Posterior cingulate gyrus (tissue), 11 donors: ENCODE results near the gene TSPYL1.
A peak's percentile ranks its signal among the peaks of the same experiment; 100 is the strongest.
"Not testable (repeated sequence)": the region's sequence is repeated elsewhere in the genome, so short reads cannot be mapped to it uniquely, and the experiment has no call there.

Experiments used
- DNase-seq, 10 donors: peaks; one replicate each; pipeline versions ENCODE4 v3.0.0 to v3.0.0-alpha.2; 2020 to 2021; ENCODE audit warnings: mixed read lengths in 3 of 10
- intact Hi-C: fragments of 100-400 bp; cut with DNase I; formaldehyde crosslinking; loops from one replicate; pipeline ENCODE4 v1.15.1; 2023

Gene TSPYL1

DNA sequence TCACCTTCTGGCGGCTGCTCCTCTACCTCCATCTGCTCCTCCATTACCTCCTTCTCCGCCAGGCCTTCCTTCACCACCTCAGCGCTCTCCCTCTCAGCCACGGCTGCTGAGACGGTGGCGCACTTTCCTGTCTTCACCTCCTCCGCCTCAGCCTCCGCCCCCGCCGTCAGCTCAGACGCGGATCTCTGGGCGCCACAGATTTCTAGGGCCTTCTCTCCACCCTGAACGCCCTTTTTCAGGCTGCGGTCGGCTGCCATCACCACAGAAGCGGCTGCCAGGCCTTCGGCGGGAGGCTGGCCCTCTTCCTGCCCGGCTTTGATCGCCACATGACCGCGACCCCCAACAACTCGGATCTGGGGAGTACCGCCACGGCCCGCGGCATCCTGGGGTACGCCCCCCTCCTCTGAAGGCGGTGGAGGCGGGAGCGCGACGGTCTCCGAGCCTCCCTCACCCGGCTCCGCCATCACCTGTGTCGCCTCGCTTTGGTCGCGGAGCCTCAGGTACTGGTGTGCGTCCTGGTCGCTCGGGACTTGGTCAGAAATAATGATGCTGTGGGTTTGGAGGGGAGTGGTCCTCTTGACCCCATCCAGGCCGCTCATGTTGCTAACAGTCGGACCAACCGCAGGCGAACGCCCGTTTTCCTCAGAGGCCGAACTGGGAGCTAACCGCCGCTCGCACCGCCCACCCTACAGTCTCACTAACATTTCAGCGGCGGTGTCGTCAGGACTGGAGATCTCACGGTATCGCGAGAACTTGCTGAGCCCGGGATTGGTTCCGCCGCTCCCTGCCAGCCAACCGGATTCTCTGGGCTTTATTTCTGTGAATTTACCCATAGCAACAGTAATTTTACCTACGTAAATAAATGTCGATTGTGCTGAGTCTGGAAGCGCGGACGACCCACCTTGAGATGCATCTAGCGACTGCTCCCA lies at the start of gene TSPYL1:
TSPYL1 (minus strand) TSS at position 699 of the 929 bp plus-strand sequence; CDS start at position 599, 100 bp downstream.
- intact Hi-C loops = loop anchor here (1.0 kb wide), 1 partner anchor 292 kb away; the partner anchor contains the start of gene RWDD1
- DNase-seq = peak; percentile 90 to 99 (median 96)

DNA sequence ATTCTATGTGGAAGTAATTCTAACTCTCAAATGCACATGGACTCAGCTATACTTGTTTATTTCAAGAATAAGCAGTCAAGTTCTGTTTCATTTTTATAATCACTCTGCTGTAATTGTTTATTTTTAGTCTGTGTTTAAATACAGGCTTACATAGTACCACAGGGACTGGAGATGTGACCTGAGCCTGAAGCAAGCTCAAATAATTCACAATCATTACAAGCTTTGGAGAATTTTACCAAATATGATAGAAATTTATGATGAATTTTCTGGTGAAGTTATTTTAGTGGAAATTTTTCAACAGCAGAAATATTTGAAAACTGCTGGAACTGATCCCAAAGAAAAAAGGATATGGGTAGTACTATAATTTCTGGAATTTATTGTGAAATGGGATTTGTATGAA lies 49.4 kb upstream of the TSPYL1 start:
- intact Hi-C loops = no loop called here
- no peak for DNase-seq

DNA sequence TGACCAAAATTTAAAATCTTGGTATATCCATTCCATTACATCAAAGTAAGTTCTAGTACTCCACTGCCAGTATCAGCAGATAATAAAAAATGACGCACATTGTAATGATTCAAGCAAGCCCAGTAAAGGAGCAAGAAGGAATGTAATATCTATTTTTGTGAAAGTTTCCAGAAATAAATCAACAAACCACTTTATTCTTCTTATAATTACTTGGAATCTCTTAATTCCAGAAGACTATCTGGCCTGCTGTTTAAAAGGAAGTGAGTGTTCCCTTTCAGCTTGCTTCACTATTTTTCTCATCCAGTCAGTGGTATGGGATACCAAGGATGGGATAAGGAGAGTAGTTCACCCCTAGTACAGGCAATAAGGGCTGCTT lies 48.8 kb upstream of the TSPYL1 start:
- intact Hi-C loops = no loop called here
- no peak for DNase-seq

DNA sequence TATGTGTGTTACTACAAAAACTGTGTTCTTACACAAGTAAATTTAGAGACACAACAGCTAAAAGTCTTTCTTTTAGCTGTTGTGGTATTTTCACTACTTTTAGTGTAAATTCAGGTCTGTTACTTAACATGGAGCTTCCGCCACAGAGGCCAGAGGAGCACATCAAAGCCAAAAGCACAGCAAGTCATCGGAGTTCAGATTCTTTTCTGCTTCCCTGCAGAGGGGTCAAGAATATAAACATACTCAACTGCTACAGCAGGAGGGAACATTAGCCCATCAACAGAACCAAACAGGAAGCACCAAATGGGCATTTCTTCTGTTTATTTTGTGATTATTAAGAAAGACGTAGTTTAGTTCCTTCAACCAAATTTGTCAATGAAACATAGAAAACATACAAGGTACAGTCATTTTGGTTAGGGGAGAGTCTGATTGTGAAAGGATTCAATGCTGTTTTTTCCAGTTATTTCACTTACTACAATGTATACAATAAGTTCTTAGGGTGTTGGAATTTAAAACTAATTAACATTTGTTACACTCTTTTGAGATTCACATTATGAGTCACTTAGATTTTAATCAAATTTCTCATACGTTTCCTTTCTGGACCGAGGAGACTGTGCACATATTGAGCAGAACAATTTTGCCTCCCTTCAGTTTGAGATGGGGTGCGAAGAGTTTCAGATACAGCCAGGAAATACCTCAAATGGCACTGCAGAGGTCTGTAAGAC lies 48.2 kb upstream of the TSPYL1 start:
- intact Hi-C loops = no loop called here
- DNase-seq = no peak

DNA sequence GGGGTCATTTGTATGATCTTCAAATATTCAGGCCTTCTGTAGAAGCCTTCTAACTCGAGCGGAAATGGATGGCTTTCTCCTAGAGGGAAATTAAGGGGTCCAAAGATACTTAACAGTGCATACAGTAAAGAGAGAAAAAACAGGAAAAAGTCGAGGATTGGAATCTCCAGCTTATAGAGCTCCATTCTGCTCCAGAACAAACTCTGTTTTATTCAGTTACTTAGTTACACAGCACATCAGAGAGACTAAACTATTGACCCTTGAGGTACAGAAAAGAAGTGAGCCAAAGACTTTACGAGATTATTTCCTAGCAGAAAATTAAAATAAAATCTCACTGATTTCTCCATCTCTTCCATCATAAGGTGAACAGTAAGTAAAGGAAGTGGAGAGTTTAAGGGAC lies 47.3 kb upstream of the TSPYL1 start:
- intact Hi-C loops = no loop called here
- DNase-seq = no peak

DNA sequence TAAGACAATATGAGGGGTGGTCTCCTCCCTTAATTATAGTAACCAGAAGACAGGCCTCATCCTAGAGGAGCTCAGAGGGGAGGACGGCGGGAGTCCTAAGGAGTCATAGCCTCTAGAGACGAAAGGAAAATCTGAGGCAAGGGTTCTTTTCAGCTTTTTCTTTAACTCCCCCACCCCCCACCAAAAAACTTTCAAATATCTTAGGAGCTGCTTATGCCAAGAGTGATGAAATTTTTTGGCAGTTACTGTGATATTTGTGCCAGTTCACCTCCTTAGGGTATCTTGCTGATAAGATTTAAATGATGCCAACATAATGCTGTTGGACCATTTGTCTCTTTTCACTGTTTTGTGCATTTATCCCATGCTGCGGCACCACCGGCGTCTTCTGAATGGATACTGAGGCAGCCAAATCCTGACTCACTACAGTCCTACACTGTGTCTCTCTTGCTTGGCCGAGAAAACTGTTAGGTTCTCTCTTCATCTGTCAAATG lies 46.5 kb upstream of the TSPYL1 start:
- DNase-seq = no peak
- intact Hi-C loops = no loop called here

DNA sequence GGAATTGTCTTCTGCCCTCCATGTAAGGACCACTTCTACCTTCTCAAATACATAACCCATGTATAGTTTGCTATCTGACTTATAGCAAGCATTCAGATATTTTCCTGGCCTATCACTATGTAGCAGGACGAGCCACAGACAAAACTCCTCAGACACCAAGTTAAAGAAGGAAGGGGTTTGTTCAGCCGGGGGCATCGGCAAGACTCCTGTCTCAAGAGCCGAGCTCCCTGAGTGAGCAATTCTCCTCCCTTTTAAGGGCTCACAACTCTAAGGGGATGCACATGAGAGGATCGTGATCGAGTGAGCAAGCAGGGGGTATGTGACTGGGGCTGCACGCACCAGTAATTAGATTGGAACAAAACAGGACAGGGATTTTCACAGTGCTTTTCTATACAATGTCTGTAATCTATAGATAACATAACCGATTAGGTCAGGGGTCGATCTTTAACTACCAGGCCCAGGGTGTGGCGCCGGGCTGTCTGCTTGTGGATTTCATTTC lies 46.0 kb upstream of the TSPYL1 start:
- DNase-seq, intact Hi-C loops: not testable (repeated sequence)

DNA sequence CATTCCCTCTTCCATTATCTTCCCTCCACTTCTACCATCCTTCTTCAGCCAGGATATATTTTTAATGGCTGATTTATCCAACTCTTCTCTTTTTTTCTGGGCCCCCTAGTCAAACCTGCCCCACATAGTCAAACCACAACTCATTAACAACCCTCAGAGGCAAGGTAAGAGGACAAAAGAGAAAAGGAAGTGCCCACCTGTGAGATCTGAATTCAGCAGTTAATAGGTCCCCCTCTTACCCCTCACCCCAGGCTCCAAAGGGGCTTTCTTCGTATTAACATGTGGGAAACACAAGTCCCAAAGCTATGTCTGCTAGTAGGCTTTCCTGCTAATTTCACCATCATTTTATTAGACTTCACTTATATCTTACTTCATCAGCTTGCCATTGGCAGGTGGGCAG lies 44.1 kb upstream of the TSPYL1 start:
- intact Hi-C loops = no loop called here
- DNase-seq = no peak

DNA sequence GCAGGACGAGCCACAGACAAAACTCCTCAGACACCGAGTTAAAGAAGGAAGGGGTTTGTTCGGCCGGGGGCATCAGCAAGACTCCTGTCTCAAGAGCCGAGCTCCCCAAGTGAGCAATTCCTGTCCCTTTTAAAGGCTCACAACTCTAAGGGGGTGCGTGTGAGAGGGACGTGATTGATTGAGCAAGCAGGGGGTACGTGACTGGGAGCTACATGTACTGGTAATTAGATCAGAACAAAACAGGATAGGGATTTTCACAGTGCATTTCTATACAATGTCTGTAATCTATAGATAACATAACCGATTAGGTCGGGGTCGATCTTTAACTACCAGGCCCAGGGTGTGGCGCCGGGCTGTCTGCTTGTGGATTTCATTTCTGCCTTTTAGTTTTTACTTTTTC lies 42.2 kb upstream of the TSPYL1 start:
- intact Hi-C loops, DNase-seq: not testable (repeated sequence)

DNA sequence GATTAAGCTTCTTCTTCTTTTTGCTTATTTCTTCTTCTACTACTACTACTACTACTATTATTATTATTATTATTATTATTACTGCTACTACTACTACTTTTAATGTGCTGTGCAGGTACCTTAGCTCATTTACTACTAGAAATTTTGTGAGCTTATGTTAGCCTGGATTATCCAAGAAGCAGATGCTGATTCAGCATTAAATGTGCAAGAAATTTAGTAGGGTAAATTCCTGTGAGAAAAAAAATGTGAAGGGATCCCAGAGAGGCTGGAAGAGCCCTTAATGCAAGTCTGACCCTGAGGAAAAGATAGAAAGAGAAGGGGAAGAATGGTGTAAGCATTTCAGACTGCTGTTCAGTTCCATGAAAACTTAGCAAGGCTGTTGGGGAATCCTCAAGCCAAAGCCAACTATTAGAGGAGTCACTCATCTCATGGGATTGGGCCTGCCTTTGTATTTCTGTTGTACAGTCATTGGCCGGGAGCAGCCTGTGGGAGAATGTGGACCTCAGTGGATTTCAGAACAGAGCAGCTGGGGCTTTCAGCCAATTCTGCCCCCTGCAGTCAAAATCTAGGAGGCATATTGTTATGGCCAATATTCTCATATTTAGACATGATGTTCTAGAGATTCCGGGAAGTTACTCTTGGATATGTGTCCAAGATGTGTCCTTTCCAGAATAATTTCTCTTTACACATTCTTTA lies 37.2 kb upstream of the TSPYL1 start:
- intact Hi-C loops = no loop called here
- no peak for DNase-seq

DNA sequence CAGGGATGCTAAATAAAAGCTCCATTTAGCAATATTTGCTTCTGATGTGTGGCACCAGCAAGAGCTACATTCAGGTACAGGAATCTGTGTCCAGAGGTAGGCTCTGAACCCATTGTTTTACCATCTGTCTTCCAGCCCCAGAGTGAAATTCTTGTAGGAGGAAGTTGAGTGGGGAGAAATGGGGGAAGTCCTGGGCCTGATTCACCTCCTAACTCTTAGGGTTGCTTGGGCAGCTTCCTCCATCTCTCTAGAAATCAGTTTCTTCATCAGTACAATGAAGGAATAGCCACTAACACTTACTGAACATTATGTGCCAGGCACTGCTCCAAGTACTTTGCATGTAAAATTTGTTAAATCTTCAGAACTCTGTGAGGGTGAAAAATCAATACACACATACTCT lies 35.1 kb upstream of the TSPYL1 start:
- intact Hi-C loops = no loop called here
- no peak for DNase-seq

DNA sequence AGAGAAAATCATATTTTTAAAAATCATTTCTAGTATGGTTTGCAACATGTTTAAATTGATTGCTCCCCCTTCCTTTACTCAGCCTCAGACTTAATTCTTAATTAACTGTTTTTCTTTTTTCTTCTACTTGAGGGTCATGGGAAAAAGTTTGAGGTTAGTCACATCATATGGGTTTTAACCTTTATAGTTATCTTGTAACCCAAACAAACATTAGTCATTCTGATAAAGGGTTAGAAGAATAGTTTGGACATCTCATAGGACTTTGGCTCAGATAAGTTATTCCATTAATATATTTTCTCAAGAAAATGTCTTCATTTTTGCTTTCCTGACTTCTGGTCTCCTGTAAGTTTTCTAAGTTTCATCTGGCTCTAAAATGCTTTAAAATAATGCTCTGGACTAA lies 34.5 kb upstream of the TSPYL1 start:
- intact Hi-C loops = no loop called here
- no peak for DNase-seq

DNA sequence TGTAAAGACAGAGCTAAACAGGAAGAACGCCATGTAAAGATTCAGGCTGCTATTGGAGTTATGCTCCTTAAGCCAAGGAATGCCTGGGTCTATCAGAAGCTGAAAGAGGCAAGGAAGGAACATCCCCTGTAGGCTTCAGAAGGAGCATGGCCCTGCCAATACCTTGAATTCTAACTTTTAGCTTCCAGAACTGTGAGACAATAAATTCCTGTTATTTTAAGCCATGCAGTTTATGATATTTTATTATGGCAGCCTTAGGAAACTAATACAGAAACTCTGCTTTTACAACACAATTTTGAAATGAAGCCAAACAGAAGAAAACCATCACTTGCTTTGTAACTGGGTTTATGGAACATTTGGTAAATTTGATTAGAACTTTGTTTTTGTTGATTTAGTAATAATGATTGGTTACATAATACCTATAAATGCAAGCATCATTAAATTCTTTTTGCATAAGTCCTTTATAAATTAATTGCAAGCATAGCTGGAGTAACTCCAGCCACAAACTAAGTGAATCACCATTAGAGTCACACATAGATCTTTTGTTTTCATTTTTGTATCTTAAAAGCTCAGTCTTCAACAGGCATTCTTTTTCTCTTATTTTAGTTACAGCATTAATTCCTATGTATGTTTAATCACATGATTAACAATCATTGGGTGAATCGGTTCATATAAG lies 33.5 kb upstream of the TSPYL1 start:
- DNase-seq = no peak
- intact Hi-C loops = no loop called here

DNA sequence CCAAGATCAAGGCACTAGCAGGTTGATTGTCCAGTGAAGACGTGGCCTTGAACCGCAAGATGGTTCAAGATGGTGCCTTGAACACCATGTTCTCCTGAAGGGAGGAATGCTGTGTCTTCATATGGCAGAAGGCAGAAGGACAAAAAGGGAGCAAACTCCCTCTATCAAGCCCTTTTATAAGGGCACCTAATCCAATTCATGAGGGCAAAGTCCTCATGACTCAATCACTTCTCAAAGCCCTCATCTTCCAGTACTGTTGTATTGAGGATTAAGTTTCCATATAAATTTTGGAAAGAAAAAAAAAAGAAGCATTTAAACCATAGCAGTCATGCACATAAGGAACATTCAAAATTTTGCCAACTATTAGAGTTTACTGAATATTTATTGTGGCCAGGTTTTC lies 29.9 kb upstream of the TSPYL1 start:
- no peak for DNase-seq
- intact Hi-C loops = no loop called here

DNA sequence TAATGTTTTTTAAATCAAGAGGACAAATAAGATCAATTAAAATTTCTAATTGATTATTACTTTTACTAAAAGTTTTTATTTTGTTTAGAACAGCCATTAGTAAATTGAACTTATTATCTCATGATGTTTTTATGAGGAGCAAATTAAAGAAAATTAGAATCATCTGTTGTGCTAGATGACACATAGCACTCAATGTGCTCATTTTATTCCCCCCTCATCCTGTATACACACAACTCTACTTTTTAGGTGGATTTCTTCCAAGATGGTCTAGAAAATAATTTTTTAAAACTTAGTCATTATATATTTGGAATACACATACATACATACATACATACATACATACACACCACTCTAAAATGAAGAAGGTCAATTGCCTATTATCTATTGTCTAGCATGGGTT lies 29.3 kb upstream of the TSPYL1 start:
- no peak for DNase-seq

DNA sequence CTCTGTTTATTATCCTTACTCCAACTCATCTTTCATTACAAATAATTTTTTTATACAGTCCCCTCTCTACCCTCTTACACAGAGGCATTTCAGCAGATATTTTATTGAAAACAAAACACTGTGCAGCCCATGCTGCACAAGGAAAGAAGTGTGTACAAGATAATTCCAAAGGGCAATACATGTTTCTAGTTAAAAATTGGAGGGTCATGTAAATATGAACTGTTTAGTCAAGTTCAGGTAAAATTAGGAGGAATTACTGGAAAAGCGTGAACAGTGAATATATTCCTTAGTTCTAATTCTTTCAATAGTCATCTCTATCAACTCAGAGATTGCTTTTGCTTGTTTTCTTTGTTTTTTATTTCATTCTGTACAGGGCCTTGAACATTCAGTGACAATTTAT lies 27.9 kb upstream of the TSPYL1 start:
- intact Hi-C loops = no loop called here

More for the DNA sequence above, 29.3 kb upstream of the TSPYL1 start:
- intact Hi-C loops = no loop called here

DNA sequence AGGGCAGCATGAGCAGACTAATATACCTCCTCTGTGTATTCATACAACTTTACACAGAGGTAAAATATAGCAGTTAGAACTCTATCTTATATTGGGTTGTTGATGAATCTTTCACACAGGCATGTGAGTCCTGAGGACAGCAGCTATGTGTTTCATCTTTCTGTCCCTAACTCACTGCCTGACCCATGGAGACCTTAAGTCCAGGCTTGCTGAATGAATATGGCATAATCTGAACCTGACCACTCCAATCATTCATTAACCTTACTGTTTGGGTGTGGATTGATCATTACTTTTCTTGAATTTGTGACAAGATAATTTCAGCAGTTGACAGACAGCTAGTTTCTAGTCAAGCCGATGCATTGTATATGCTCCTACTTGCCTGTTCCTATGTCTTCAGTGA lies 27.3 kb upstream of the TSPYL1 start:
- intact Hi-C loops = no loop called here

More for the DNA sequence above, 27.9 kb upstream of the TSPYL1 start:
- no peak for DNase-seq

DNA sequence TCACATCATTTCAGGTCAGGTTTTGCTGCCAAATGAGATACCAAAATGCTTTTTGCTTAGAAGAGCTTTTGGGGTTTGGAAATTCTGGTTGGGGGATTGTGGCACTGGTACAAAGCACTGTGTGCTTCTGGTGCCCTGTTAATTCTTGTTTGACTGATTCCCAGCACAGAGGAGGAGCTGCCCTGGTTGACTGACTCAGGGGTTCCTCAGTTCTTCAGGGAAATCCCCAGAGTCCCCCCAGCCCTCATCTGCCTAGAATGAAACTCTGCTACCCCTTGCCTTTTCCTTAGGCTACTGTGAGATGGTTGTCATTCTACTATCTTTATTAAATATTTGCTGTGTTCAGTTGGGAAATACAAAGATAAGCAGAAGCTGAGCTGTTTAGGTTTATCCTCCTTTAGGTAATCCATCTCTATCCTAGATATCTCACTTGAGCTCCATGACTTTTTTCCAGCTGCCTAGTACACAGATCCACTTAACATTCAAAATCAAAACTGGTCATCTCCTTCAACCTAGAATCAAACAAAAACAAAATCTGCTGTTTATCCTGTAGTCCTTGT lies 24.9 kb upstream of the TSPYL1 start:
- no peak for DNase-seq
- intact Hi-C loops = no loop called here

More for the DNA sequence above, 27.3 kb upstream of the TSPYL1 start:
- no peak for DNase-seq

DNA sequence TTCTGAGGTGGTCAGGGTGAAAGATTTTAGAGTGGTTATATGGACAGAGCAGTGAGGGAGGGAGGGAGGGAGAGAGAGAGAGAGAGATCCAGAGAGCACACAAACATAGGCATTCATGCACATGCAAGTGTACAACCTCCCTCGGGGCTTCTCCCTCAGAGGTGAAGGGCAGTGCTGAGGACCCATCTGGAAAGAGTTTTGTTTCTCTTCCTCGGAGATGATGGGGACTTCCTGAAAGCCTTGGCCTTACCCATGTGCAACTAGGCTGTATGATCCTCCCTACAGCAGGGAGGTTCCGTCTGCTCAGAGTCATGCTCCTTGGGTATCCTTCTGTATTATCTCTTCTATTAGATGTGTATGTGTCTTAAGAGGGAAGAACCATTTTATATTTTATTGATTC lies 21.4 kb upstream of the TSPYL1 start:
- no peak for DNase-seq
- intact Hi-C loops = no loop called here

DNA sequence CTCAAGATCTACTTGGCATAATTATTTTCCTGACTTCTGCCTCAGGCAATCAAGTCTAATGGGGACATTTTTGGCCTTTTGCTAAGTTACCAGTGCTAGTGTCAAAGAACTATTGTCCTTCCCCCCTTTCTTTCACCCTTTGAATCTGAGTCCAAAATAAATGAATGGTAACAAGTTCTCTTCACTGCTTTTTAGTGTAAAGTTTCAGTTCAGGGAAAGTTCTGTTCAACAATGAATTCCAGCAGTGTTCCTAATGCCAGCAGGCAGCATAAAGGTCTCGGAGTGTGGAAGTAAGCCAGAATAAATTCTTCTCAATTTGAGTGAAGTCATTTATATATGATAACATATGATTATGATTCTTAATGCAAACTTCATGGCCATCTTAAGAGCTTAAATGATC lies 20.8 kb upstream of the TSPYL1 start:
- no peak for DNase-seq
- intact Hi-C loops = no loop called here
